ENCODE measurements around the gene TENT5A. TPM values are rescaled to one million over a fixed set of nuclear protein-coding genes. Genes with fewer than 3 reads are reported as not detected.

The TENT5A gene
- total RNA-seq, 1 donor from 2014 or later = 24.2 TPM

- intact Hi-C loops (cut with DNase I) = no loop called here
- DNase-seq (ENCODE audit: low spot score) = no peak
- ATAC-seq = no peak
Measured at GRCh38 chr6:81774542-81774941, 22.1 kb upstream of the TENT5A start.

GRCh38 chr6:81773887-81774286, 21.4 kb upstream of the TENT5A start:
- ATAC-seq (no peak), DNase-seq (ENCODE audit: low spot score) (no peak)
- intact Hi-C loops (cut with DNase I) = no loop called here

- ATAC-seq (no peak), DNase-seq (ENCODE audit: low spot score) (no peak)
- intact Hi-C loops (cut with DNase I) = no loop called here
Measured at GRCh38 chr6:81772741-81773140, 20.3 kb upstream of the TENT5A start.

- ATAC-seq (no peak), DNase-seq (ENCODE audit: low spot score) (no peak)
- intact Hi-C loops (cut with DNase I) = no loop called here
Measured at GRCh38 chr6:81771097-81771496, 18.6 kb upstream of the TENT5A start.

GRCh38 chr6:81770381-81770780, 17.9 kb upstream of the TENT5A start:
- DNase-seq (ENCODE audit: low spot score) (no peak), ATAC-seq (no peak)
- intact Hi-C loops (cut with DNase I) = no loop called here

- DNase-seq (ENCODE audit: low spot score) (no peak), ATAC-seq (no peak)
- intact Hi-C loops (cut with DNase I) = no loop called here
Measured at GRCh38 chr6:81769824-81770223, 17.3 kb upstream of the TENT5A start.

GRCh38 chr6:81768150-81768942, 15.9 kb upstream of the TENT5A start:
- ATAC-seq (no peak), DNase-seq (ENCODE audit: low spot score) (no peak)
- intact Hi-C loops (cut with DNase I) = no loop called here

- peak; percentile 69 for ATAC-seq
- DNase-seq (ENCODE audit: low spot score) = no peak
- intact Hi-C loops (cut with DNase I) = no loop called here
Measured at GRCh38 chr6:81767163-81767891, 14.8 kb upstream of the TENT5A start.

GRCh38 chr6:81766482-81767069, 14.1 kb upstream of the TENT5A start:
- DNase-seq (ENCODE audit: low spot score) = no peak
- intact Hi-C loops (cut with DNase I) = no loop called here
- peak; percentile 87 for ATAC-seq

GRCh38 chr6:81764531-81764930, 12.1 kb upstream of the TENT5A start:
- no peak for DNase-seq (ENCODE audit: low spot score)
- intact Hi-C loops (cut with DNase I) = no loop called here
- ATAC-seq = no peak

GRCh38 chr6:81763968-81764367, 11.5 kb upstream of the TENT5A start:
- DNase-seq (ENCODE audit: low spot score) (no peak), ATAC-seq (peak; percentile 11)
- intact Hi-C loops (cut with DNase I) = no loop called here

GRCh38 chr6:81763051-81763450, 10.6 kb upstream of the TENT5A start:
- intact Hi-C loops (cut with DNase I) = no loop called here
- no peak for ATAC-seq
- no peak for DNase-seq (ENCODE audit: low spot score)

- DNase-seq (ENCODE audit: low spot score) = no peak
- no peak for ATAC-seq
- intact Hi-C loops (cut with DNase I) = no loop called here
Measured at GRCh38 chr6:81762606-81763005, 10.1 kb upstream of the TENT5A start.

- ATAC-seq (no peak), DNase-seq (ENCODE audit: low spot score) (no peak)
- intact Hi-C loops (cut with DNase I) = no loop called here
Measured at GRCh38 chr6:81762132-81762531, 9.7 kb upstream of the TENT5A start.

- no peak for DNase-seq (ENCODE audit: low spot score)
- intact Hi-C loops (cut with DNase I) = no loop called here
- no peak for ATAC-seq
Measured at GRCh38 chr6:81761197-81761596, 8.7 kb upstream of the TENT5A start.

GRCh38 chr6:81759782-81760181, 7.3 kb upstream of the TENT5A start:
- intact Hi-C loops (cut with DNase I) = no loop called here
- no peak for ATAC-seq
- no peak for DNase-seq (ENCODE audit: low spot score)

GRCh38 chr6:81758221-81758620, 5.7 kb upstream of the TENT5A start:
- DNase-seq (ENCODE audit: low spot score) = no peak
- intact Hi-C loops (cut with DNase I) = no loop called here
- ATAC-seq = no peak

GRCh38 chr6:81756690-81757089, 4.2 kb upstream of the TENT5A start:
- no peak for ATAC-seq
- DNase-seq (ENCODE audit: low spot score) = no peak
- intact Hi-C loops (cut with DNase I) = no loop called here

- DNase-seq (ENCODE audit: low spot score) (no peak), ATAC-seq (no peak)
- intact Hi-C loops (cut with DNase I) = no loop called here
Measured at GRCh38 chr6:81755551-81755950, 3.1 kb upstream of the TENT5A start.

- DNase-seq (ENCODE audit: low spot score) = no peak
- intact Hi-C loops (cut with DNase I) = no loop called here
- no peak for ATAC-seq
Measured at GRCh38 chr6:81754906-81755305, 2.4 kb upstream of the TENT5A start.
